Measurements from ENCODE around the gene INPP5F.

GRCh38 chr10:119713744-119714483 is 11.9 kb upstream of the INPP5F start:
- no peak for TF ChIP-seq EZH2phosphoT487 (IDR thresholded peaks at IDR 0.05; ENCODE audit: insufficient read depth, low read depth)
- TF ChIP-seq EZH2 (IDR thresholded peaks at IDR 0.05; ENCODE audit: insufficient read depth, poor library complexity, severe bottlenecking) = no peak
